ENCODE data around the gene WNK2.

- TF ChIP-seq CTCF (IDR thresholded peaks at IDR 0.05) (no peak), EP300 (IDR thresholded peaks at IDR 0.05) (no peak), POLR2A (IDR thresholded peaks at IDR 0.05; ENCODE audit: low read depth) (no peak), POLR2AphosphoS5 (IDR thresholded peaks at IDR 0.05) (no peak)
These were observed 81.5 kb downstream of the WNK2 start for GRCh38 chr9:93265301-93265971.

Data from esophagus muscularis mucosa (tissue), 4 donors.